ENCODE data around the gene DCXR. TPM values are rescaled to one million over a fixed set of nuclear protein-coding genes. Genes with fewer than 3 reads are reported as not detected.

DCXR gene
- total and polyA plus RNA-seq, 2 donors (not counting 1 experiment from before 2014, with no cell fraction given): 63.9 to 143 TPM

- no peak overlapping the region for H3K4me2 ChIP-seq (replicated peaks; ENCODE audit: low read depth, low read length, poor library complexity, severe bottlenecking)
- H3K79me2 ChIP-seq (ENCODE audit: control insufficient read depth, insufficient read depth, low read length): peaks cover 29% of the 10 kb centered on the region
- no peaks in the 10 kb centered on the region for H3K27me3 Mint-ChIP-seq
- WGBS (ENCODE audit: insufficient coverage): 91% methylated on average over 7 of the region's 8 CpGs
- ATAC-seq (ENCODE audit: low read depth) (no peak), DNase-seq (no peak)
- no peak overlapping the region for H3K9ac ChIP-seq (ENCODE audit: low read length)
- H3K27ac ChIP-seq (ENCODE audit: low read length in 2 of 2): no peak overlapping the region
- no peaks in the 10 kb centered on the region for H3K9me3 Mint-ChIP-seq (ENCODE audit: insufficient read depth)
- H3K4me1 ChIP-seq (ENCODE audit: control insufficient read depth in 2 of 2, insufficient read depth in 2 of 2, low read length in 2 of 2): peaks cover 20 to 34% of the 10 kb centered on the region in 2 donors
- no peak overlapping the region for H2AFZ ChIP-seq (ENCODE audit: insufficient read depth, low read depth, low read length, poor library complexity, severe bottlenecking)
- peaks cover 14% of the 10 kb centered on the region for H3K4me1 Mint-ChIP-seq
- peak overlapping the region; percentile 54 for H3K4me3 Mint-ChIP-seq
- no peak for TF ChIP-seq CTCF (IDR thresholded peaks at IDR 0.05)
- no peak for TF ChIP-seq EZH2 (IDR thresholded peaks at IDR 0.05; ENCODE audit: borderline replicate concordance, insufficient read depth, low read depth, low read length, poor library complexity, severe bottlenecking)
- H3K4me3 ChIP-seq (ENCODE audit: control extremely low read depth in 1 of 5, extremely low read depth in 1 of 5, insufficient read depth in 1 of 5, low read depth in 2 of 5, low read length in 4 of 5): no peak overlapping the region
- no peaks in the 10 kb centered on the region for H3K9me3 ChIP-seq (ENCODE audit: control extremely low read depth in 1 of 3, control insufficient read depth in 2 of 3, insufficient read depth in 1 of 3, low read length in 2 of 3)
- intact Hi-C loops (cut with micrococcal nuclease): no loop called here
- ChIA-PET POLR2A (no interaction called here), CTCF (no interaction called here)
- no peak overlapping the region for H3K27ac Mint-ChIP-seq
- H3K36me3 ChIP-seq (replicated peaks in 1 of 2; ENCODE audit: control extremely low read depth in 1 of 2, control insufficient read depth in 1 of 2, extremely low read depth in 1 of 2, insufficient read depth in 2 of 2, low read length in 1 of 2): peaks cover 0 to 9% of the 10 kb centered on the region in 2 experiments
- H3K27me3 ChIP-seq (replicated peaks in 1 of 4; ENCODE audit: control extremely low read depth in 1 of 4, control insufficient read depth in 3 of 4, insufficient read depth in 4 of 4, low read length in 3 of 4): no peaks in the 10 kb centered on the region
- peaks cover 19% of the 10 kb centered on the region for H4K20me1 ChIP-seq (ENCODE audit: control insufficient read depth, insufficient read depth, low read length, poor library complexity, severe bottlenecking)
These were observed 11.6 kb upstream of the DCXR start for GRCh38 chr17:82049106-82049505.

- H3K4me2 ChIP-seq (replicated peaks; ENCODE audit: low read depth, low read length, poor library complexity, severe bottlenecking): no peak overlapping the region
- DNase-seq (no peak), ATAC-seq (ENCODE audit: low read depth) (no peak)
- Mint-ChIP-seq H3K4me3 (no peak overlapping the region), H3K27ac (no peak overlapping the region), H3K27me3 (no peaks in the 10 kb centered on the region), H3K9me3 (ENCODE audit: insufficient read depth) (no peaks in the 10 kb centered on the region), H3K4me1 (peaks cover 14% of the 10 kb centered on the region)
- intact Hi-C loops (cut with micrococcal nuclease): no loop called here
- peaks cover 24% of the 10 kb centered on the region for H3K79me2 ChIP-seq (ENCODE audit: control insufficient read depth, insufficient read depth, low read length)
- H3K4me3 ChIP-seq (ENCODE audit: control extremely low read depth in 1 of 5, extremely low read depth in 1 of 5, insufficient read depth in 1 of 5, low read depth in 2 of 5, low read length in 4 of 5): no peak overlapping the region
- 91% methylated on average over 19 of the region's 20 CpGs for WGBS (ENCODE audit: insufficient coverage)
- peaks cover 0 to 3% of the 10 kb centered on the region in 2 experiments for H3K36me3 ChIP-seq (replicated peaks in 1 of 2; ENCODE audit: control extremely low read depth in 1 of 2, control insufficient read depth in 1 of 2, extremely low read depth in 1 of 2, insufficient read depth in 2 of 2, low read length in 1 of 2)
- no peak overlapping the region for H3K27ac ChIP-seq (ENCODE audit: low read length in 2 of 2)
- H3K9ac ChIP-seq (ENCODE audit: low read length): no peak overlapping the region
- TF ChIP-seq EZH2 (IDR thresholded peaks at IDR 0.05; ENCODE audit: borderline replicate concordance, insufficient read depth, low read depth, low read length, poor library complexity, severe bottlenecking): no peak
- TF ChIP-seq CTCF (IDR thresholded peaks at IDR 0.05): no peak
- peaks cover 16% of the 10 kb centered on the region for H4K20me1 ChIP-seq (ENCODE audit: control insufficient read depth, insufficient read depth, low read length, poor library complexity, severe bottlenecking)
- H3K9me3 ChIP-seq (ENCODE audit: control extremely low read depth in 1 of 3, control insufficient read depth in 2 of 3, insufficient read depth in 1 of 3, low read length in 2 of 3): no peaks in the 10 kb centered on the region
- ChIA-PET POLR2A (no interaction called here), CTCF (no interaction called here)
- peaks cover 20 to 29% of the 10 kb centered on the region in 2 donors for H3K4me1 ChIP-seq (ENCODE audit: control insufficient read depth in 2 of 2, insufficient read depth in 2 of 2, low read length in 2 of 2)
- no peaks in the 10 kb centered on the region for H3K27me3 ChIP-seq (replicated peaks in 1 of 4; ENCODE audit: control extremely low read depth in 1 of 4, control insufficient read depth in 3 of 4, insufficient read depth in 4 of 4, low read length in 3 of 4)
- no peak overlapping the region for H2AFZ ChIP-seq (ENCODE audit: insufficient read depth, low read depth, low read length, poor library complexity, severe bottlenecking)
These were observed 11.1 kb upstream of the DCXR start for GRCh38 chr17:82048571-82048971.

Data from B cell (primary cell).